CD14-positive monocyte (primary cell): ENCODE data around the gene SEC24D. TPM values are rescaled to one million over a fixed set of nuclear protein-coding genes. Genes with fewer than 3 reads are reported as not detected.

Experiments used
- DNase-seq, 3 donors: peaks; one replicate each; pipeline ENCODE4 v3.0.0-alpha.2; 2011 to 2022
- H2AFZ ChIP-seq: 2 replicates; pipeline ENCODE4 v1.6.0; 2012; ENCODE audit warnings: mild to moderate bottlenecking, low read depth, low read length, inconsistent platforms; ENCODE audit not compliant: insufficient read depth, poor library complexity, severe bottlenecking
- H3K27ac ChIP-seq, 2 donors: 1 replicate in 1 of 2; 2 replicates in 1 of 2; pipeline ENCODE4 v1.5.1; 2012 to 2013; ENCODE audit warnings: low read length in 2 of 2, control low read depth in 1 of 2, inconsistent platforms in 1 of 2, low read depth in 1 of 2, mild to moderate bottlenecking in 1 of 2
- H3K27me3 ChIP-seq, 2 donors: one replicate each; pipeline versions ENCODE4 v1.6.0 to v1.6.1; 2011 to 2013; ENCODE audit warnings: low read length in 2 of 2; ENCODE audit not compliant: control insufficient read depth in 2 of 2, insufficient read depth in 2 of 2
- H3K36me3 ChIP-seq, 2 donors: replicated peaks in 1 of 2; 1 replicate in 1 of 2; 2 replicates in 1 of 2; pipeline versions ENCODE4 v1.5.1 to v1.6.1; 2012 to 2013; ENCODE audit warnings: low read length in 2 of 2, control low read depth in 1 of 2, inconsistent platforms in 1 of 2, mild to moderate bottlenecking in 1 of 2; ENCODE audit not compliant: insufficient read depth in 2 of 2, control insufficient read depth in 1 of 2
- H3K4me1 ChIP-seq, 2 donors: 1 replicate in 1 of 2; 2 replicates in 1 of 2; pipeline versions ENCODE4 v1.5.1 to v1.6.1; 2012 to 2013; ENCODE audit warnings: low read length in 2 of 2, control low read depth in 1 of 2, inconsistent platforms in 1 of 2, mild to moderate bottlenecking in 1 of 2, moderate library complexity in 1 of 2; ENCODE audit not compliant: insufficient read depth in 2 of 2, control insufficient read depth in 1 of 2
- H3K4me2 ChIP-seq: replicated peaks from 2 replicates; pipeline ENCODE3; 2012; ENCODE audit warnings: low read length, moderate library complexity, mild to moderate bottlenecking; ENCODE audit not compliant: poor library complexity, severe bottlenecking; ENCODE audit errors: extremely low read depth
- H3K4me3 ChIP-seq, 3 experiments: fragments of 200-600 bp in 1 of 3; sonication (generic) in 1 of 3; replicated peaks in 1 of 3; 1 replicate in 2 of 3; 2 replicates in 1 of 3; pipeline ENCODE4 v1.5.1; 2011 to 2013; ENCODE audit warnings: low read length in 3 of 3, mild to moderate bottlenecking in 3 of 3, control low read depth in 2 of 3, low read depth in 2 of 3, inconsistent platforms in 1 of 3, moderate library complexity in 1 of 3
- H3K79me2 ChIP-seq: 2 replicates; pipeline ENCODE4 v1.6.0; 2012; ENCODE audit warnings: mild to moderate bottlenecking, control low read depth, inconsistent platforms, low read length, moderate library complexity; ENCODE audit not compliant: insufficient read depth
- H3K9ac ChIP-seq: 2 replicates; pipeline ENCODE4 v1.6.0; 2017; ENCODE audit warnings: low read length, mild to moderate bottlenecking; ENCODE audit not compliant: insufficient read depth, poor library complexity, severe bottlenecking
- H3K9me3 ChIP-seq, 2 donors: replicated peaks in 1 of 2; 1 replicate in 1 of 2; 2 replicates in 1 of 2; pipeline versions ENCODE4 v1.5.1 to v1.6.1; 2012 to 2013; ENCODE audit warnings: low read length in 2 of 2, control low read depth in 1 of 2; ENCODE audit not compliant: control insufficient read depth in 1 of 2, insufficient read depth in 1 of 2
- H4K20me1 ChIP-seq: 2 replicates; pipeline ENCODE4 v1.6.0; 2012; ENCODE audit warnings: mild to moderate bottlenecking, low read length, control low read depth, moderate library complexity; ENCODE audit not compliant: insufficient read depth
- H3K27ac Mint-ChIP-seq, 7 donors: one replicate each; pipeline ENCODE4 v1.8.0; 2020; ENCODE audit warnings: mild to moderate bottlenecking in 7 of 7, mixed read lengths in 7 of 7, moderate library complexity in 6 of 7, inconsistent platforms in 2 of 7
- H3K27me3 Mint-ChIP-seq, 3 donors: one replicate each; pipeline ENCODE4 v1.8.0; 2021 to 2022; ENCODE audit warnings: low read depth in 3 of 3, mild to moderate bottlenecking in 3 of 3, mixed read lengths in 3 of 3, moderate library complexity in 3 of 3, inconsistent platforms in 1 of 3
- H3K36me3 Mint-ChIP-seq, 2 donors: one replicate each; pipeline ENCODE4 v1.8.0; 2020; ENCODE audit warnings: mixed read lengths in 2 of 2, inconsistent platforms in 1 of 2, mild to moderate bottlenecking in 1 of 2
- H3K4me1 Mint-ChIP-seq: one replicate; pipeline ENCODE4 v1.8.0; 2020; ENCODE audit warnings: mild to moderate bottlenecking, mixed read lengths
- H3K4me3 Mint-ChIP-seq, 2 donors: one replicate each; pipeline ENCODE4 v1.8.0; 2020; ENCODE audit warnings: mild to moderate bottlenecking in 2 of 2, mixed read lengths in 2 of 2, moderate library complexity in 1 of 2
- H3K9me3 Mint-ChIP-seq, 7 donors: one replicate each; pipeline ENCODE4 v1.8.0; 2020 to 2022; ENCODE audit warnings: mixed read lengths in 7 of 7, mild to moderate bottlenecking in 6 of 7, moderate library complexity in 6 of 7, inconsistent platforms in 2 of 7
- WGBS: methylation state at CpG from one replicate; pipeline ENCODE4 v1.1.5; 2013; ENCODE audit warnings: missing lambda C conversion rate; ENCODE audit not compliant: insufficient coverage; 5-methylcytosine and 5-hydroxymethylcytosine counted together
- intact Hi-C, 2 donors: fragments of 100-400 bp; cut with micrococcal nuclease; formaldehyde crosslinking; loops; one replicate each; pipeline versions ENCODE4 v1.15.0 to v1.15.1; 2023
- polyA plus RNA-seq, 3 donors: library from polyadenylated mRNA; depleted of rRNA in 1 of 3; unstranded in 2 of 3; stranded (reverse) in 1 of 3; fragments of 300-500 nt in 2 of 3; fragments of >200 nt in 1 of 3; fragmentation: Illumina TruSeq in 2 of 3; gene quantifications; 1 replicate in 2 of 3; 2 replicates in 1 of 3; pipeline ENCODE4 v1.2.3, GENCODE V29; 2012 to 2021
- TF ChIP-seq, protein P1 (sequence below): fragments of 200-600 bp; IDR thresholded peaks from one replicate; pipeline ENCODE4 v1.8.0; 2022; ENCODE audit warnings: antibody characterized with exemption, mild to moderate bottlenecking

SEC24D gene
- polyA plus RNA-seq, 3 donors, result 16.8 to 31.3 (median 22.6) TPM

DNA sequence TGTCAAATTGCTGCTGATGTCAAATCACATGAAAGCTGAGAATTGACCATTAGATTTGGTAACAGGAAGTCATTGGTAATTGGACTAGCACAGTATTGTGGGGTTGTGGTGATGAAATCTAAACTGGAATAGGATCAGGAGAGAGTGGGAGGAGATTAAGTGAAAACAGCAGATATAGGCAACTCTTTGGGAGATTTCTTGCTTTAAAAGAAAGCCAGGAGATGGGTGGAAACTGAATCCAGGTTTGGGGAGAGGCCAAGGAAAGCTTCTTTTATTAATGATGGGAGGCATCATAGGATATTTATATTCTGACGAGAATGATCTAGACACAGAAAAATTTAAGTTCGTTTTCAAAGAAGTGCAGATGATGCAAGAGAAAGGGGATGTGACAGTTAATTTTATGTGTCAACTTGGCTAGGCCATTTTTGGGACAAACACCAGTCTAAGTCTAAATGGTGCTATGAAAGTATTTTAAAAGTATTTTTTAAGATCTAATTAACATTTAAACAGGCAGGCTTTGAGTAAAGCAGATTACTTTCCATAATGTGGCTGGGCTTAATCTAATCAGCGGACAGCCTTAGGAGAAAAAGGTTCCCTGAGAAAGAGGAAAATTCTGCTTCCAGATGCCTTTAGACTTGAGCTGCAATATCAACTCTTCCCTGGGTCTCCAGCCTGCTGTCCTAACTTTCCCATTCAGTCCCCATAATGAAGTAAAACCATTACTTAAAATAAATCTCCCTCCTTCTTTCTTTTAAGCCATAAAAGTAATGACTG lies 24.7 kb downstream of the SEC24D start:
- peak overlapping the region; percentile 8 to 79 (median 60) for H3K27ac Mint-ChIP-seq
- Histone ChIP-seq H2AFZ (no peak overlapping the region), H3K9me3 (no peaks in the 10 kb centered on the region), H3K4me3 (no peak overlapping the region), H3K9ac (no peak overlapping the region), H3K27me3 (no peaks in the 10 kb centered on the region), H3K4me2 (no peak overlapping the region), H4K20me1 (peaks cover 7% of the 10 kb centered on the region), H3K79me2 (no peaks in the 10 kb centered on the region), H3K27ac (peak overlapping the region in 1 of 2 donors; percentile 55), H3K36me3 (peaks cover 92 to 100% of the 10 kb centered on the region in 2 donors), H3K4me1 (peaks cover 3 to 17% of the 10 kb centered on the region in 2 donors)
- peaks cover 14% of the 10 kb centered on the region for H3K4me1 Mint-ChIP-seq
- no peaks in the 10 kb centered on the region for H3K9me3 Mint-ChIP-seq
- peaks cover 0 to 2% (median 0%) of the 10 kb centered on the region in 3 donors for H3K27me3 Mint-ChIP-seq
- WGBS, result 5% methylated on average over 2 of the region's 3 CpGs
- H3K36me3 Mint-ChIP-seq, result peaks cover 80 to 96% of the 10 kb centered on the region in 2 donors
- TF ChIP-seq, protein P1, sequence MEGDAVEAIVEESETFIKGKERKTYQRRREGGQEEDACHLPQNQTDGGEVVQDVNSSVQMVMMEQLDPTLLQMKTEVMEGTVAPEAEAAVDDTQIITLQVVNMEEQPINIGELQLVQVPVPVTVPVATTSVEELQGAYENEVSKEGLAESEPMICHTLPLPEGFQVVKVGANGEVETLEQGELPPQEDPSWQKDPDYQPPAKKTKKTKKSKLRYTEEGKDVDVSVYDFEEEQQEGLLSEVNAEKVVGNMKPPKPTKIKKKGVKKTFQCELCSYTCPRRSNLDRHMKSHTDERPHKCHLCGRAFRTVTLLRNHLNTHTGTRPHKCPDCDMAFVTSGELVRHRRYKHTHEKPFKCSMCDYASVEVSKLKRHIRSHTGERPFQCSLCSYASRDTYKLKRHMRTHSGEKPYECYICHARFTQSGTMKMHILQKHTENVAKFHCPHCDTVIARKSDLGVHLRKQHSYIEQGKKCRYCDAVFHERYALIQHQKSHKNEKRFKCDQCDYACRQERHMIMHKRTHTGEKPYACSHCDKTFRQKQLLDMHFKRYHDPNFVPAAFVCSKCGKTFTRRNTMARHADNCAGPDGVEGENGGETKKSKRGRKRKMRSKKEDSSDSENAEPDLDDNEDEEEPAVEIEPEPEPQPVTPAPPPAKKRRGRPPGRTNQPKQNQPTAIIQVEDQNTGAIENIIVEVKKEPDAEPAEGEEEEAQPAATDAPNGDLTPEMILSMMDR, result no peak
- intact Hi-C loops, result no loop called here
- no peak for DNase-seq
- no peak overlapping the region for H3K4me3 Mint-ChIP-seq

DNA sequence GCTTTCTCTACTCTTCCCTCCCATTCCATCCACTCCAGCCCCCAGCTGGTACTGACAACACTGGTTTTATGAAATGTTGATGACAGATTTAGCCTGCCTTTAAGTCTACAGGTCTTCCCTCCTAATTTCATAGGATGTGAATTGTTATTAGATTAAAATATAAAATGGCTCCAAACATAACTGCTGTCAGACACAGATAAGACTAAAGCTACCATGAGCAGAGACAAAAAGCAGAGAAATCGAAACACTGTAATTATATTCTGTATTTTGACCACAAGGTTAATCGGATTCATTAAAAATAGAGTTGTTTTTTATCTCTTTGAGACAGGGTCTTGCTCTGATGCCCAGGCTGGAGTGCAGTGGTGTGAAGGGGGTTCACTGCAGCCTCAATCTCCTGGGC lies 28.3 kb downstream of the SEC24D start:
- Histone ChIP-seq H4K20me1 (peaks cover 7% of the 10 kb centered on the region), H3K4me3 (no peak overlapping the region), H3K36me3 (peaks cover 88 to 100% of the 10 kb centered on the region in 2 donors), H3K9ac (no peak overlapping the region), H3K27me3 (no peaks in the 10 kb centered on the region), H2AFZ (no peak overlapping the region), H3K79me2 (no peaks in the 10 kb centered on the region), H3K9me3 (no peaks in the 10 kb centered on the region), H3K27ac (no peak overlapping the region), H3K4me2 (no peak overlapping the region), H3K4me1 (peaks cover 3 to 17% of the 10 kb centered on the region in 2 donors)
- Mint-ChIP-seq H3K27me3 (no peaks in the 10 kb centered on the region), H3K4me3 (no peak overlapping the region), H3K36me3 (peaks cover 73 to 95% of the 10 kb centered on the region in 2 donors), H3K4me1 (peaks cover 14% of the 10 kb centered on the region), H3K9me3 (no peaks in the 10 kb centered on the region), H3K27ac (peak overlapping the region in 3 of 7 donors; percentile 11 to 75 (median 53))
- TF ChIP-seq, protein P1, result no peak
- intact Hi-C loops, result no loop called here
- no peak for DNase-seq
- WGBS, result no CpG with 5 or more reads among the region's 2 CpGs
